ENCODE data around the gene DPAGT1.
"Not testable (repeated sequence)": the region's sequence is repeated elsewhere in the genome, so short reads cannot be mapped to it uniquely, and the experiment has no call there.

Gene DPAGT1

DNA sequence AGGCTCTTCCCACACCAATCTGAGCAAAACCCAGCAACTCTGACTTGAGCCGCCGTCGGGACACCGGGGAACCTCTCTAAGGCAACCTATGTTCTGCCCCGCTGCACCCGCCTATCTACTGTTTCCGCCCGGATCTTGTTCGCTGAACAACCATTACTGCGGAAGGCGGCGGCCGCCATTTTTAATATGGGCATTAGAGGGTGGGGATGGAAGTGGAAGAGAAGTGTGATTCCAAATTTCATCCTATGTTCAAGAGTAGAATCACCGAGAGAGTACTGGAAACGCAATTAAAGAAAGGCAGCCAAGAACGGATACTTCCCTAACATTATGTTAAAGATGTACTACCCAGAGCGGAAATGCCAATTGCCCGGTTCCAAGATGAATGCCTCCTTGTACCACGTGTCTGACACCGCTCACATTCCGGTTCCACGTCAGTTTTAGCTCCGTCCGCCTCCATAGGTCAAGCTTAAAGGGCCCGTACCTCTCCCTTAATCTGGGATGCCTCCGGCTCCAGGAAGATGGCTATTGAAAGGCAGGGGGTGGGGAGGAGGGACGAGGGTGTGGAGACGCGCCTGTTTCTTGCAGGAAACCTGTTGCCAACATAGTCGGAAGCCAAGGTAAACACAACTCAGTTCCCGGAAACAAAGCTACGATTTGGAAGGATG, at the start of gene DPAGT1:
Gene DPAGT1 (minus strand): TSS at position 95 of the 665 bp plus-strand sequence. CDS start 198 bp downstream, outside the sequence.
- peak; percentile 99 for DNase-seq

DNA sequence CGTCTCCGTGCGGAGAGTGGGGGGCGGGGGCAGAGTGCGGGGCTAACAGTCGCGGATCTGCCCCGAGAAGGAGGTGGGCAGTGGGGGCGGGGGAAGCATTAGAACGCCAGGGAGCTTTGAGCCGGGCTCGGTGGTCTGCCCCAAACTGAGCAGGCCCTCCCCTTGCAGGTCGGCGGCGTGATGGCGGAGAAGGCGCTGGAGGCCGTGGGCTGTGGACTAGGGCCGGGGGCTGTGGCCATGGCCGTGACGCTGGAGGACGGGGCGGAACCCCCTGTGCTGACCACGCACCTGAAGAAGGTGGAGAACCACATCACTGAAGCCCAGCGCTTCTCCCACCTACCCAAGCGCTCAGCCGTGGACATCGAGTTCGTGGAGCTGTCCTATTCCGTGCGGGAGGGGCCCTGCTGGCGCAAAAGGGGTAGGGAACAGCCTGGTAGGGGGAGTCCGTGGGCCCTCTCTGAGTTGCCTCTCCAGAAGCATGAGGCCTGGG, 48.2 kb upstream of the DPAGT1 start:
- no peak for DNase-seq

DNA sequence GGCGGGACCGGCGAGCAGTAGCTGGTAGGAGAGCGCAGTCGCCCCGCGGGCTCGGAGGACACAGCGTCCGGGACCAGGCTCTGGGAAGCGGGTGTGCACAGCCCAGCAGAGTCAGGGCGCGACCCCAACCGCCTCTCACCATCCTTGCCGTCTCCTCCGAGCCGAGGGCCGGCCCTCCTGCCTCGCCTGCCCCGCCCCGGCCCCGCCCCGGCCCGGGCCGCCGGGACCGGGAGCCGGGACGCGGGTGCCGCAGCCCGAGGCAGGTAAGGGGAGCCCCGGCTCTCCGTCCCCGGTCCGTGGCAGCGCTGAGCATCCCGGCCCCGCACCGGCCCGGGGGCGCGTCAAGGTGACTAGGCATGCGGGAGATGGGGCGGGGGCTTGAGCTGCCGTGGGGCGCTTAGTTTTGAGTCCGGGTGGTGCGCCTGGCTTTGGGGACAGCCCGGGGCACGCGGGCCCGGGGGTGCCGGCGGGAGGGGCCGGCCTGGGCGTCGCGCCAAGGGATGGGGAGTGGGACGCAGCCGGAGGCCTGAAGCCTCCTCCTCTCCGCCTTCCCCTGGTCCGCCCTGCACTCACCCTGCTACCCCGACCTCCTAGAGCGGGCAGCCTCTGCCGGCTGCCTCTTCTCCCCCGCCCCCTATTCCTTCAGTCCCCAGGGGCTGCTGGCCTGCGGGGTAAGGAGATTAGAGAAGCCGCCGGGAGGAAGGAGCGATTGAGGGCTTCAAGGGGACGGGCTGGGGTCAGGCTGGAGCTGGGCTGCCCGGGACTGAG, 47.5 kb upstream of the DPAGT1 start, which contains the start of gene ABCG4:
Gene ABCG4 (plus strand): TSS at position 35 of the 768 bp plus-strand sequence. CDS start 914 bp downstream, outside the sequence.
- peak; percentile 29 for DNase-seq

DNA sequence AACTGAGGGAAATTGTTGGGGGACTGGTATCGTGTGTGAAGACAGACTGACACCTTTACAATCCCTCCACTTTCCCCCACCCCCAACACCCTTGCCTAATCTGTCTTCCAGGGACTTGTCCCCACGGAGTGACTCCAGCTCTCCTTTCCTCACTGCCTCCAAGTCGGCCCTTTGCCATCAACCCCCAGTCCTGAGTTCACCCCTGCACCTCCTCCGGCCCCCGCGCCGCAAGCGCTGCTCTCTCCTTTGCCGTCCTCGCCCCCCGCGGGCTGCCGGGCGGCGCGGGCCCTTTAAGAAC, 47.0 kb upstream of the DPAGT1 start:
- no peak for DNase-seq

DNA sequence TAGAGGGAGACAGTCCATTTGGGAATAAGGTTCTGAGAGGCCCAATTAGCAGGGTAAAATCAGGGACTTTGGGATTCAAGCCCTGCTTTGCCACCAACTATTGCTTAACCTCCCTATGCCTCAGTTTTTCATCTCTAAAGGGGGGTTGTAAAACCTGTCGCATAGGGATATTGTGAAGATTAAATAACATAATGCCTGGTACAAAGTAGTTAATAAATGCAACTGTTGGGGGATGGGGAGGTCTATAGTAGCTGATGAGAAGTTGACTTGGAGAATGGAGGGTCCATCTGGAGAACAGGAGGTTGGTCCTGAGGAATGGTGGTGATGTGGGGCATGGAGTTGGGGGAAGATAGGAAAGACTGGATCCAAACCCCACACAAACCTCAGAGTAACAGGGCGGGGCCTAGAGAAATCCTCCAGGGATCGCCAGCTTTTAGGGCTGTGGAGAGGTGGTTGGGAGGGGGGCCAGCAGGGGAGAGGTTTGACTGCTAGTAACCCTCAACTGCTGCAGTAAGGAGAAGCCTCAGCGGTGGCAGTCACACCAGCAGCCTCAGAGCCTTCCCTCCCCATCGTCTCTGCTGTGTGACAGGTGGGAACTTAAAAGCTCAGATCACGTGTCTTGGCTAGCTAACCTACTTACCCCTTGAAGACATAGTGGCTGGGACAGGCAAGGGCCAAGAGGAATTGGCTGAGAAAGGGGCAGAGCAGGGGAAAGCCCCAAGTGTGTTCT, 46.1 kb upstream of the DPAGT1 start:
- peak; percentile 60 for DNase-seq

DNA sequence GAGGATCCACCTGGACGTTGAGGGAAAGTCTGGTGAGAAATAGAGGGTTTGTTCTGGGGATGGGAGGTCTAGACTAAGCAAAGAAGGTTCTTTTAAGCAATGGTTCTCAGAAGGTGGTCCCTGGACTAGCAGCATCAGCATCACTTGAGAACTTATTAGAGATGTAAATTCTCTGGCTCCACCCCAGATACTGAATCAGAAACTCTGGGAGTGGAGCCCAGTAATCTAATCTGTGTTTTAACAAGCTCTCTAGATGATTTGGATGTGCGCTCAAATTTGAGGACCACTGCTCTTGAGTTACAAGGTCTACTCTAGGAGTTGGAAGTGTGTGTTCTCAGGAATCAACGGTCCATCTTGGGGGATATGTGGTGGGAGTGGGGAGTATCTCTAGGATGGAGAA, 43.9 kb upstream of the DPAGT1 start:
- DNase-seq = no peak

GRCh38 chr11:119144825-119145486, 43.3 kb upstream of the DPAGT1 start:
- peak; percentile 51 for DNase-seq

GRCh38 chr11:119139276-119139675, 37.6 kb upstream of the DPAGT1 start:
- not testable (repeated sequence) for DNase-seq

DNA sequence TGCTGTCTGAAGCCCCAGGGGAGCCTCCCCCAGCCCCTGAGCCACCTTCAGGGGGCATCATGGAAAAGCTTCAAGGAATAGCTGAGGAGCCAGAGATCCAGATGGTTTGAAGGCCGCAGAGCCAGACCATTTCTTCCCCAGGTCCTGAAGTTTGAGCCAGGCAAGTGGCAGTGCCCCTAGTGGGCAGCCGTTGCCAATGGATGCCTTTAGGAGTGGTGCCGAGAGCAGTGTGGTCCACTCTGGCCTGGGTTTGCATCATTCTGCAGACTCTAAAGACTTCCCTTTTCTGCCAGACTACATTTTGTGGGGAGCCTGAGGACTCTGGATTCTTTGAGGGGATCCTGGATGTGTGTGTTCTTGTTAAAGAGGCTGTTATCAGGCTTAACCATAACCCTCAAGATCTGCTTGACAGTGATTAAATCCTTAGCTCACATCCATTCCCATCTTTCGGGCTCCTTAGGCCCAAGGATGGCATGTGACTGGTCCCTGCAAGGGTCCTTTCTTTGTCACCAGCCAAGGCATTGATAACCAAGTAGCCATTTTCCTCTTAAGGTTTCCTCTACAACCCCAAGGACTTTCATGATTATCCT, 32.8 kb upstream of the DPAGT1 start:
- no peak for DNase-seq

GRCh38 chr11:119130662-119131061, 29.0 kb upstream of the DPAGT1 start:
- DNase-seq = no peak

DNA sequence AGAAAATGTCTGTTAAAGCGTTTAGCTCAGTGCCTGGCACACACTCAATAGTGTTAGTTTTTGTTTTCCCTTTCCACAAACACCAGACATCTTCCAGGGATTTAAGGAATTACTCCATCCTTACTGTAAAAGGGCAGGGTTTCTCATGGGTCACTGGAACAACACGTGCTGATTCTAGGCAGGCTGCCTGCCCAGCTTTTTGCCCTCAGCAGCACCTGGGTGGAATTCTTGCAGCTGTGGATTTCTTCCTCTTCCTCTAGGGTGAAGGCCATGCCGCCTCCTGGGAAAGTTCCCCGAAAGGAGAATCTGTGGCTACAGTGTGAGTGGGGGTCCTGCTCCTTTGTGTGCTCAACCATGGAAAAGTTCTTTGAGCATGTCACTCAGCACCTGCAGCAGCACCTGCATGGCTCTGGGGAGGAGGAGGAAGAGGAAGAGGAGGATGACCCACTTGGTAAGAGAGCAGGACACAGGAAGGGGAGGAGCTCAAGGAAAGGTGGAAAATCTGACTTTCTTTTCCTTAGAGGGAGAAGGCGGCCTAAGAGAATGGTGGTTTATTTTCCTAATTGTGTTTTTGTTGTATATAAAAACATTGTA, 25.1 kb upstream of the DPAGT1 start:
- no peak for DNase-seq

DNA sequence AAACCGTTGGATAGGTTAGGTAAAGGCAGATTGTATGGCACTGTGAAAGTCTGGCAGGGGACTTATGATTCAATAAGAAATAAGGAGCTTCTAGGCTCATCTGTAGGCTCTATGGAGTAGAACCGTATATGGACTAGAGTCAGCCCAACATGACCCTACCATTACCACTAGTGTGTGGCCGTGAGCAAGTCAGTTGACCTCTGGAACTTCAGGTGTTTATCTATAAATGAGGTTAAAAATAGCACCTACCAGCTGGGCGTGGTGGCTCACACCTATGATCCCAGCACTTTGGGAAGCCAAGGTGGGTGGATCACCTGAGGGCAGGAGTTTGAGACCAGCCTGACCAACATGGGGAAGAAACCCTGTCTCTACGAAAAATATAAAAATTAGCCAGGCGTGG, 24.2 kb upstream of the DPAGT1 start:
- DNase-seq = no peak

DNA sequence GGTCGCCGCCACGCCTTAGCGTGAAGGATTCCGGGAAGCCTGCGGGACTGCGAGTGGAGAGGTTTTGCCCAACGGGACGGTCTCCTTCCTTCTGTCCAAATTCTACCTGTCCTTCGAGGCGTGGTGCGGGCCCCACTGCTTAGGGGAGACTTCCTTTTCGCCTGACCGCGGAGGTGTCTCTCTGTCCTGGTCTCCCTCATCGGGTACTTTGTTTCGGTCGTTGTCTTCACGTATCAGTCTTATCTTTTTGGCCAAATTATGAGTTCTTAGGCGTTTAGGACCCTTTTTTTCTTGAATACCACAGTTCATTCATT, 20.1 kb upstream of the DPAGT1 start:
- DNase-seq = no peak

DNA sequence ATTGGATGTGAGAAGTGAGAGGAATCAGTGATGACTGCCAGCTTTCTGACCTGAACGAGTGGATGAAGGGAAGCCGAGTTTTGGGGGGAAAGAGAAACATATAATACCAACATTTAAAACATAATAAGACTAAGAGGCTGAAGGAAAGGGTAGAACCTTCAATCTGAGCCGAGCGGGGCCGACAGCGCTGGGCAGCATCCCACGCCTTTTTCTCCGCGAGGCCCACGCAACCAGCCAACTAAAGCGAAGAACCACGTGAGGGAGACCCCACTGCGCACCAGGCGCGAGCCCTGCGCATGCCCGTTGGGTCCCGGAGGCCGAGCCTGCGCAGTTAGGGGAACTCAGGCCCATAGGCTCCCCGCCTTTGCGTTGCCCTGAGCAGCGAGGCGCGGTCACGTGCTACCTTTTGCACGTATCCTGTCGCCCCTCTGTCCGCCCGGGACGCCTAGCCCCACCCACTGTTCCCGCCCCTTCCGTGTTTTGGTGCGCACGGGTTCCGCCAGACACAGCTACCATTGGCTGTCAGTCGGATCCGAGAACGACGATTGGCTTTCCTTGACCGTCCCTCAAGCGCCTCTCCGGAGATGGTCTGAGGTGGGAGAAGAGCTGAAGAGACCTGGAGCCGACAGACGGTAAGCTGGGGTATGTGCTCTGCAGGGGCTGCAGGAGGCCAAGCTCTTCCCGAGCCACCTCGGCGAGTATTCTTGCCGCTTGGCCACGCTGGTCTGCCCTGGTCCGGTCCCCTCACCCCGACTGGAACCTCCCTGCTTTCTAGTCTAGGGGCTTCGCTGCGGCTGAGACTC, 19.6 kb upstream of the DPAGT1 start, which contains the start of gene HINFP:
Gene HINFP (plus strand): TSS at position 573 of the 803 bp plus-strand sequence. CDS start 5,365 bp downstream, outside the sequence.
- DNase-seq = peak; percentile 100

- DNase-seq = peak; percentile 73
These were observed 19.0 kb upstream of the DPAGT1 start for GRCh38 chr11:119120639-119121007.

DNA sequence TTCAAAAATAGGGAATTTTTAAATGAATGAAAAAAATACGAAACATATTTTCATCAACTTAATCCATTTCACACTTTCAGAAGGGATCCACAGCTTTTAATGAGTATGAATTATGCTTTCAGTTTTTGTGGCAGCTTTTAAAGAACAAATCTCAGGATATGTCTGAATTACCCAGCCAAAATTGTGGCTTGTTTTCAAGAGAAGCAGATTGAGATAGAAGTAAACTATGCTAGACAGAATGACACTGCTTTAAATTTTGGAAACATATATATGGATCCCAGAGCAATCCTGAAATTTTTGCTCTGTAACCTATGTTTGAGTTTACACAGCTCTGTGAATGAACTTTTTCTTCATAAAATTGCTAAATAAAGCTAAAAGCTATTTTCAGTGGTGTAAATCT, 17.3 kb upstream of the DPAGT1 start:
- DNase-seq = no peak

DNA sequence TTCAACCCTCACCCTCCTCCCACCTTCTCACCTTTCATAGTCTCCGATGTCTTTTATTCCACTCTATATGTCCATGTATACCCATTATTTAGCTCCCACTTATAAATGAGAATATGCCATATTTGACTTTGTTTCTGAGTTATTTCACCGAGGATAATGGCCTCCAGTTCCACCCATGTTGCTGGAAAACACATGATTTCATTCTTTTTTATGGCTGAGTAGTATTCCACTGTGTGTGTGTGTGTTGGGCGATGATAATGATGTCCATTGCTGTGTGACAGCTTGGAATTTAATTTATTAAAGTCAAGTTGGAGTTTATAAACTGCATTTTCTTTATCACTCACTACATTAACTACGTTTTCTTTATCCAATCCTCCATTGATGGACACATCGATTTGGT, 16.6 kb upstream of the DPAGT1 start:
- DNase-seq = no peak

- DNase-seq = no peak
These were observed 15.5 kb upstream of the DPAGT1 start for GRCh38 chr11:119117004-119117706.

DNA sequence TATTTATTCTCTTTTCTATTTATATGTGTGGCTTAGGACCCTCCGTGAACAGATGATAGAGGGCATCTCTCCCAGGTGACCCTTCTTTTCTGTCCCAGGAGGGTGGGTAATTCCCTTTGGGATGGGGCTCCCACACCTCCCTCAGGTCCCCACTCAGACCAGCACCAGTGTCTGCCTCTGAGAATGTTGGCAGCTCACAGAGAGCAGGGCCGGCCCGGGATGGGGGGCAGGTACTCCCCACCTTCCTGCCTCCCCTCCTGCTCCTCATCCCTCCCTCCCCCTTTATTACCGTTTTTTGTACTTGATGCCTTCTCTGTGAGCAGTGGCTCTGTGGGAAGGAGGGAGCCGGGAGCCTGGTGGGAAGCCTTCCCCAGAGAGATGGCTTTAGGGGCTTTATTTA, 14.9 kb upstream of the DPAGT1 start:
- DNase-seq = no peak

- DNase-seq = no peak
These were observed 14.6 kb upstream of the DPAGT1 start for GRCh38 chr11:119116235-119116594.
